HFFc6 (cell line): ENCODE measurements around the gene SMTN. TPM values are rescaled to one million over a fixed set of nuclear protein-coding genes. Genes with fewer than 3 reads are reported as not detected.

Source experiments
- DNase-seq: peaks from one replicate; pipeline ENCODE4 v3.0.0-alpha.2; 2018
- H3K27ac Mint-ChIP-seq: 2 replicates; pipeline ENCODE4 v1.8.0; 2020; ENCODE audit warnings: mild to moderate bottlenecking, mixed read lengths
- H3K27me3 Mint-ChIP-seq: 2 replicates; pipeline ENCODE4 v1.8.0; 2021; ENCODE audit warnings: mild to moderate bottlenecking, moderate library complexity, mixed read lengths; ENCODE audit not compliant: insufficient read depth
- H3K36me3 Mint-ChIP-seq: 2 replicates; pipeline ENCODE4 v1.8.0; 2021; ENCODE audit warnings: low read depth, mixed read lengths
- H3K4me1 Mint-ChIP-seq: 2 replicates; pipeline ENCODE4 v1.8.0; 2020; ENCODE audit warnings: low read depth, mixed read lengths
- H3K4me3 Mint-ChIP-seq: 2 replicates; pipeline ENCODE4 v1.8.0; 2020; ENCODE audit warnings: mild to moderate bottlenecking, moderate library complexity, mixed read lengths
- H3K9me3 Mint-ChIP-seq: 2 replicates; pipeline ENCODE4 v1.8.0; 2020; ENCODE audit warnings: mild to moderate bottlenecking, mixed read lengths
- CTCF ChIP-seq: fragments of 200-600 bp; sonication (generic); IDR thresholded peaks from 2 replicates; pipeline ENCODE4 v1.5.0; 2021; ENCODE audit warnings: antibody characterized with exemption, mild to moderate bottlenecking
- total RNA-seq, 6 experiments: library from RNA; stranded (reverse); fragmentation: NEBNext Ultra II Directional; extraction: Animal tissue kit (Norgen Biotek cat#: 25700); gene quantifications; 2 replicates in 1 of 6; 3 replicates in 5 of 6; pipeline ENCODE4 v1.2.3, GENCODE V29; 2021

SMTN gene
- total RNA-seq, 6 experiments from 2014 or later, result 201 to 329 (median 246) TPM

- Mint-ChIP-seq H3K4me3 (no peak overlapping the region), H3K27me3 (peaks cover 25% of the 10 kb centered on the region)
Observed at GRCh38 chr22:31138126-31138525, 57.0 kb downstream of the SMTN start.

GRCh38 chr22:31139066-31139465 is 57.9 kb downstream of the SMTN start:
- H3K9me3 Mint-ChIP-seq, result no peaks in the 10 kb centered on the region
- DNase-seq, result no peak
- H3K36me3 Mint-ChIP-seq, result no peaks in the 10 kb centered on the region
- no peak overlapping the region for H3K27ac Mint-ChIP-seq
- no peak overlapping the region for H3K4me3 Mint-ChIP-seq
- no peak for TF ChIP-seq CTCF
- peaks cover 25% of the 10 kb centered on the region for H3K27me3 Mint-ChIP-seq
- peaks cover 11% of the 10 kb centered on the region for H3K4me1 Mint-ChIP-seq

More at GRCh38 chr22:31138126-31138525, 57.0 kb downstream of the SMTN start:
- H3K27ac Mint-ChIP-seq, result no peak overlapping the region
- H3K4me1 Mint-ChIP-seq, result peaks cover 1% of the 10 kb centered on the region
- no peak for DNase-seq
- H3K9me3 Mint-ChIP-seq, result no peaks in the 10 kb centered on the region
- no peaks in the 10 kb centered on the region for H3K36me3 Mint-ChIP-seq
- no peak for TF ChIP-seq CTCF

- peaks cover 9% of the 10 kb centered on the region for H3K9me3 Mint-ChIP-seq
- no peak within 1 kb of the TSS for H3K4me3 Mint-ChIP-seq
- no peaks in the 10 kb centered on the region for H3K36me3 Mint-ChIP-seq
- no peak for DNase-seq
- peaks cover 25% of the 10 kb centered on the region for H3K27me3 Mint-ChIP-seq
- no peak for TF ChIP-seq CTCF
- H3K4me1 Mint-ChIP-seq, result peaks cover 16% of the 10 kb centered on the region
- no peak within 1 kb of the TSS for H3K27ac Mint-ChIP-seq
Observed at GRCh38 chr22:31139866-31140716, 59.0 kb downstream of the SMTN start, which contains the start of gene PLA2G3. PLA2G3 (minus strand) TSS chr22:31140508; CDS start chr22:31140354, 154 bp downstream.

GRCh38 chr22:31140746-31141145 is 59.6 kb downstream of the SMTN start:
- H3K27me3 Mint-ChIP-seq, result peaks cover 24% of the 10 kb centered on the region
- H3K4me3 Mint-ChIP-seq, result no peak overlapping the region
- H3K27ac Mint-ChIP-seq, result no peak overlapping the region
- peaks cover 13% of the 10 kb centered on the region for H3K9me3 Mint-ChIP-seq
- TF ChIP-seq CTCF, result no peak
- no peak for DNase-seq
- H3K4me1 Mint-ChIP-seq, result peaks cover 16% of the 10 kb centered on the region
- H3K36me3 Mint-ChIP-seq, result no peaks in the 10 kb centered on the region

GRCh38 chr22:31141551-31141950 is 60.4 kb downstream of the SMTN start:
- Mint-ChIP-seq H3K36me3 (no peaks in the 10 kb centered on the region), H3K27ac (no peak overlapping the region), H3K27me3 (peaks cover 23% of the 10 kb centered on the region), H3K9me3 (peaks cover 16% of the 10 kb centered on the region), H3K4me3 (no peak overlapping the region), H3K4me1 (peaks cover 16% of the 10 kb centered on the region)
- TF ChIP-seq CTCF, result no peak
- no peak for DNase-seq
